HG03565 (cell line): Measurements from ENCODE around the gene CYP4B1.
"Not testable (repeated sequence)": the region's sequence is repeated elsewhere in the genome, so short reads cannot be mapped to it uniquely, and the experiment has no call there.

Experiments used
- ATAC-seq: cut with Tn5 transposase; IDR thresholded peaks from one replicate; pipeline ENCODE4 v1.9.1; 2021; ENCODE audit warnings: mild to moderate bottlenecking, moderate library complexity; ENCODE audit not compliant: unreplicated experiment

The CYP4B1 gene

DNA sequence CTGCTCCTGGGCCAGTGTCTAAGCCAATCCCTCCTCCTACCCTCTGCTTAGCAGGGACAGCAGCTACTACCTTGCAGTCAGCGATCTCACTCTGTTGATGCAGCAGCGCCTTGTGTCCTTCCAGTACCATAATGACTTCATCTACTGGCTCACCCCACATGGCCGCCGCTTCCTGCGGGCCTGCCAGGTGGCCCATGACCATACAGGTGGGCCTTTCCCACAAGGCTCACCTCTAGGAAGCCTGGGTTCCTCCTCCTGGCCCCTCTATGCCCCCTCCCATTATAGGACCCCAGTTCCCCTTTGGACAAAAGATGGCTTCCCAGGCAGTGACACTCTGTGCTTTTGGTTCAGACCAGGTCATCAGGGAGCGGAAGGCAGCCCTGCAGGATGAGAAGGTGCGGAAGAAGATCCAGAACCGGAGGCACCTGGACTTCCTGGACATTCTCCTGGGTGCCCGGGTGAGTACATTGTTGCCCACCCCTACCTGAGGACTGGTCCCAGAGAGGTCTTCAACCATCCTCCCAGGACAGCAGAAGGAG, 15.1 kb downstream of the CYP4B1 start:
- no peak for ATAC-seq

DNA sequence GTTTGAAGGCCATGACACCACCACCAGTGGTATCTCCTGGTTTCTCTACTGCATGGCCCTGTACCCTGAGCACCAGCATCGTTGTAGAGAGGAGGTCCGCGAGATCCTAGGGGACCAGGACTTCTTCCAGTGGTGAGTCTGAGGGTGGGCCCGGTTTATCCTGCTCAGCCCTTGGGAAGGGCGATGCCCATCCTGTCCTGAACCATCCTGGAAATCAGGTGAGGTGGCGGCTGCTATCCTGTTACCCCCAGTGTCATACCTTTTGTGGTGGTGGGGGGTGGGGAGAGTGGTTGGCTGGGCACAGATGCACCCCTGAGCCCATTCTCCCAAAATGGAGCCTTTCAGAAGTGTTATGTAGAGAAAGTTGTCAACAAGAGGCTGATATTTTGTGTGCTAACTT, 16.3 kb downstream of the CYP4B1 start:
- no peak for ATAC-seq

DNA sequence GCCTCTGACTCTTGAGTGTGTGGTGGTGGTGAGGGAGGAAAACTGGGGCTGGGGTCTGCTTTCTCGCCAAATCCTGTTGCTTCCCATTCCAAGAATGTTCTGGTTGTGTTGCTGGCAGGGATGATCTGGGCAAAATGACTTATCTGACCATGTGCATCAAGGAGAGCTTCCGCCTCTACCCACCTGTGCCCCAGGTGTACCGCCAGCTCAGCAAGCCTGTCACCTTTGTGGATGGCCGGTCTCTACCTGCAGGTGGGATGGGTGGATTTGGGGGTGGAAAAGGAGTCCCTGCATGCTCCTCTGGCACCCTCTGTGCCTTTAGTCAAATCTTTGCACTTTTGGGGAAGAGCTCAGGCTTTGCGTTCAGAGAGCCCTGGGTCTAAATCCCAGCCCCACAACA, 18.1 kb downstream of the CYP4B1 start:
- ATAC-seq = no peak

DNA sequence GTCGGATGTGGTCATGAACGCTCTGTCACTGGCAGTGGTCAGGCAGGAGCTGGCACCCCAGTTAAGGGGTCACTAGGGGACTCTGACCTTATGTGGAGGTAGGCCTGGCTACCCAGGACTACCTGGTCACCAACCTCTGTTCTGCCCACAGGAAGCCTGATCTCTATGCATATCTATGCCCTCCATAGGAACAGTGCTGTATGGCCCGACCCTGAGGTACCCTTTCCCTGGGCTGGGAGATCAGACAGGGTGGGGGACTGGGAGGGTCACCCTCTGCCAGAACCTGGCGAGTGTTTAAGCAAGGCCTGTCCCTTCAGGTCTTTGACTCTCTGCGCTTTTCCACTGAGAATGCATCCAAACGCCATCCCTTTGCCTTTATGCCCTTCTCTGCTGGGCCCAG, 19.0 kb downstream of the CYP4B1 start:
- no peak for ATAC-seq

DNA sequence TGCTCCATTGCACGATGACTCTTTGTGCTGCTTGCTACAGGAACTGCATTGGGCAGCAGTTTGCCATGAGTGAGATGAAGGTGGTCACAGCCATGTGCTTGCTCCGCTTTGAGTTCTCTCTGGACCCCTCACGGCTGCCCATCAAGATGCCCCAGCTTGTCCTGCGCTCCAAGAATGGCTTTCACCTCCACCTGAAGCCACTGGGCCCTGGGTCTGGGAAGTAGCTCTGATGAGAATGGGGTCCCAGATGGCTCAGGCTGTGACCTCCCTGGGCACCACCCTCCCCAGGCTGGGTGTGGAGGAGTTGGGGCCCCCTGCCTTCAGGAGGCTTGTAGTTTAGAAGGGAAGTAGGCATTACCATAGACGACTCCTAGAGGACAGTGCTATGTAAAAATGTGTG, 19.7 kb downstream of the CYP4B1 start:
- no peak for ATAC-seq

DNA sequence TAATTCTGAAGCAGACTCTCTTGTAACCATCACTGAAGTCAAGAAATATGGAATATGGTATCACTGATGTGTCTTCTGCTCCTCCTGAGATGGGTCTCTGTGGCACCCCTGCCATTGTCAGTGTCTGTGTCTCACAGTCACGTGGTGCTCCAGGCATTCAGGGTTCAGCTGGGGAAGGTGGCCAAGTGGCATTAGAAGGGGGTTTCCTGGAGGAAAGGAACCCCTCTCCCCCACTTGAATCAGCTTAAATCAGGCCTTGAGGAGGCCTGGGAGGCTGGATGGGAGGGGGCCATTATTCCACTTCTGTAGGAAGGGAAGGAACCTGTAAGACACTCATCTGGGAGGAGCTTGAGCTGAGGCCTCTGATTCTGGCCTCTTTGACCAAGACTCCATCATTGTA, 20.5 kb downstream of the CYP4B1 start:
- no peak for ATAC-seq

DNA sequence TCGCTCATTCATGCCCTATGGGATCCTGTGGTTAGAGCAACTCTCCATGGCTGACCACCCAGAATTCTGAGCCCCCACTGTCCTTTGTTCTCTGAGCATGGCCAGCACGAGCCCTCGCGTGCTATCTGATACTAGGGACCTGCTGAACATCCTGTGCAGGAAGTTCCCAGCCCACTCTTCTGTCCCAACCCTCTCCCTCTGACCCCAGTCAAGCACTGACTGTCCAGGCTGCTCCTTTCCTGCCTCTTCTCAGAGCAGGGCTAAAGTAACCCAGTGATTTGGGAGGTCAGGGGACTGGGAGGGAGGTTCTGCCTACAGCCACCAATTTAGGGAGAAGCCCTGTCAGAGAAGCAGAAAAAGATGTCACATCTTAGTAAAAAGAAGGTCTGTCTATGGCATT, 21.2 kb downstream of the CYP4B1 start:
- ATAC-seq = no peak

DNA sequence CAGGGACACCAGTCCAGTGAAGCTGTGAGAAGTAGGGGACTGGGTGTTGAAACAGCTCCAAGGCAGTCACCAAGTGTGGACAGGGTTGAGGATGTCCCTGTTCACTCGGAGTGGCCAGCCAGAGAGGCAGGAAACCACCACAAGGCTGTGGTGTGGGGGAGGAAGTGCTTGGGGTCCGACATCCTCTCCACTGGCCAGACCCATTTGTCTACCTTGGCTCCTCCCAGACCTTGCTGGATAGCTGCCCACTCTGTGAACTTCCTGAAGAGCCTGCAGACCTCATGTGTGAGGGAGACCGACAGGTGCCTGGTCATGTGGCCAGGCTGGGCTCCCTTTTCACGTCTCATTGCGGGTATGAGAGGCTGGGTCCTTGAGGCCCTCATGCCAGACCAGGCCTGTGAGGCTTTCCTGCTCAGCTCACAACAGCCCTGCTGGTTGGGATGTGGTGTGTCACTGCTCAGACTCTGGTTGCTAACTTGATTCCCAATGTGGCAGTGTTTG, 21.8 kb downstream of the CYP4B1 start:
- ATAC-seq = no peak

DNA sequence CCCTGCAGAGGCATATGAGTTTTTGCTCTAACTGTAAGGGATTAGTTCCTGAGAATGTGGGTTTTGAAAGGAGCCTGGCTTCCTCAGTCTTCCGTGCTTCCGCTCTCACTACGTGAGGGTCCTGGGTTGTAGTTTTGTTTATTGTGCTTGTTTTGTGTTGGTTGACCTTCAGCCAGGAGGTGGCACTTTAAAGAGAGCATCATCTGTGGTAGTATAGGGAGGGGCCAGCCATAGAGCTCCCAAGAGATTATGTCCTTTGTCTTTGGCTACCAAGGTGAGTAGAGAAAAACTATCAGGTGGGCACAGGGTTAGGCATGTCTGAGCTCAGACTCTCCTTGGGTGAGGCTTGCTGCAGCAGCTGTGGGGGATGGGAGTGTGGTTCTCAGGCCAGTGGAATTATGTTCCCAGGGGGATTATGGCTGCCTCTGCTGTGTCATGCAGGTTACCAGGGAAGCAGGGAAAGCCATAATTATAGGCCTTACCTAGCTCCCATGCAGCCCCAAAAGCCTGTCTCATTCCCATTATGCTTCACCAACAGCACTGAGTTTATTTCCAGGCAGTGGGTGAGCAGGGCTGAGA, 23.5 kb downstream of the CYP4B1 start:
- ATAC-seq = no peak

DNA sequence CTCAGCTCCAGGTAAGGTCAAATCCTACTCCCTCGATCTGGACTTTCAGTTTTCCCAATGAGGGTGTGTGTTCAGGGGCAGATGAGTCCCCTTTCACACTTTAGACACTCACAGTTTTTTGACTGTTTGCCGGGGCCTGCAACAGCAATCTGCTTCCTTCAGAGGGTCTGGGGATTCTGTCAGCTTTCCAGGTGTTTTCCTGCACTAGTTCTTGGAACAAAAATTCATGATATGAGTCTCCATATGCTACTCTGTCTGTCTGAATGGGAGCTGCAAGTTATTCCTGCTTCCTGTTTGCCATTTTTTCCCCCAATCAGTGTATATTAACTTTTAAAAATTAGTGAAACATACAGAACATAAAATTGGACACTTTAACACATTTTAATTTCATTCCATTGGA, 24.3 kb downstream of the CYP4B1 start:
- ATAC-seq = no peak

DNA sequence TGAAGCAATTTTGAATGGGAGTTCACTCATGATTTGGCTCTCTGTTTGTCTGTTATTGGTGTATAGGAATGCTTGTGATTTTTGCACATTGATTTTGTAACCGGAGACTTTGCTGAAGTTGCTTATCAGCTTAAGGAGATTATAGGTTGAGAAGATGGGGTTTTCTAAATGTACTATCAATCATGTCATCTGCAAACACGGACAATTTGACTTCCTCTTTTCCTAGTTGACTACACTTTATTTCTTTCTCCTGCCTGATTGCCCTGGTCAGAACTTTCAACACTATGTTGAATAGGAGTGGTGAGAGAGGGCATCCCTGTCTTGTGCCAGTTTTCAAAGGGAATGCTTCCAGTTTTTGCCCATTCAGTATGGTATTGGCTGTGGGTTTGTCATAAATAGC, 28.0 kb downstream of the CYP4B1 start:
- not testable (repeated sequence) for ATAC-seq

DNA sequence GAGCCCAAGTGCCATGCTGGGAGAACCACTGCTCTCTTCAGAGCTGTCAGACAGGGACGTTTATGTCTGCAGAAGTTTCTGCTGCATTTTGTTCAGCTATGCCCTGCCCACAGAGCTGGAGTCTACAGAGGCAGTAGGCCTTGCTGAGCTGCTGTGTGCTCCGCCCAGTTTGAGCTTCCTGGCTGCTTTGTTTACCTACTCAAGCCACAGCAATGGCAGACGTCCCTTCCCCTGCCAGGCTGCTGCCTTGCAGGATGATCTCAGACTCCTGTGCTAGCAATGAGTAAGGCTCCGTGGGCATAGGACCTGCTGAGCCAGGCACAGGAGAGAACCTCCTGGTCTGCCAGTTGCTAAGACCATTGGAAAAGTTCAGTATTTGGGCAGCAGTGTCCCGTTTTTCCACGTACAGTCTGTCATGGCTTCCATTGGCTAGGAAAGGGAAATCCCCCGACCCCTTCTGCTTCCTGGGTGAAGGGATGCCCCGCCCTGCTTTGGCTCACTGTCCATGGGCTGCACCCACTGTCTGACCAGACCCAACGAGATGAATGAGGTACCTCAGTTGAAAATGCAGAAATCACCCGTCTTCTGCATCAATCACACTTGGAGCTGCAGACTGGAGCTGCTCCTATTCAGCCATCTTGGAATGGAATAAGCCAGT, 31.9 kb downstream of the CYP4B1 start:
- no peak for ATAC-seq

DNA sequence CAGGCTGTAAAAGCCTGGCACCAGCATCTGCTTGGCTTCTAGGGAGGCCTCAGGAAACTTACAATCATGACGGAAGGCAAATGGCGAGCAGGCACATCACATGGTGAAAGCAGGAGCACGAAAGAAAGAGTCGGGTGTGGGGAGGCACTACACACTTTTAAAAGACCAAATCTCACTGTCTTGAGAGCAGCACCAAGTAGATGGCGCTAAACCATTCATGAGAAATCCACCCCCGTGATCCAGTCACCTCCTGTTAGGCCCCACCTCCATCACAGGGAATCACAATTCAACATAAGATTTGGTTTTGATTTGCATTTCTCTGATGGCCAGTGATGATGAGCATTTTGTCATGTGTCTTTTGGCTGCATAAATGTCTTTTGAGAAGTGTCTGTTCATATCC, 36.6 kb downstream of the CYP4B1 start:
- not testable (repeated sequence) for ATAC-seq

DNA sequence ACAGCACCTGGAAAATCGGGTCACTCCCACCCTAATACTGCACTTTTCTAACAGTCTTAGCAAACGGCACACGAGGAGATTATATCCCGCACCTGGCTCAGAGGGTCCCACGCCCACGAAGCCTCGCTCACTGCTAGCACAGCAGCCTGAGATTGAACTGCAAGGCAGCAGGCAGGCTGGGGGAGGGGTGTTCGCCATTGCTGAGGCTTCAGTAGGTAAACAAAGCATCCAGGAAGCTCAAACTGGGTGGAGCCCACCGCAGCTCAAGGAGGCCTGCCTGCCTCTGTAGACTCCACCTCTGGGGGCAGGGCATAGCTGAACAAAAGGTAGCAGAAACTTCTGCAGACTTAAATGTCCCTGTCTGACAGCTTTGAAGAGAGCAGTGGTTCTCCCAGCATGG, 47.5 kb downstream of the CYP4B1 start:
- ATAC-seq = not testable (repeated sequence)

DNA sequence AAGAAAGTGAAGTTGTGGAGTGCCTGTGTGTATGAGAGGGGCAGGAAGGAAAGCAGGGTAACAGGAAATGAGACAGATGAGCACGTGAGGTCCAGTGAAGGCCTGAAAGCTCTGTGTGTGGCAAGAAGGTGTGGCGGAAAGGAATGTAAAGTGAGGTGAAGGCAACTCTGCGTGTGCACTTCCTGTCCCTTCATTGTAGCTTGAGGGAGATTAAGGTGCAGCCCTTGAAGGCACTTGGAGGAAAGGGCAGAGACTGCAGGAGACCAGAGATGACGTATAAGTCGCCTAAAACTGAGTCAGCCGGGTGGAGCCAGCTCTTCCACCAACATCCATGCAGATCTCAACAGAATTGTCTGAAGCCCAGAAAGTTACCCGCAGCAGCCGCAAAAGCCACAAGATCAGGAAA, 58.8 kb downstream of the CYP4B1 start:
- not testable (repeated sequence) for ATAC-seq

DNA sequence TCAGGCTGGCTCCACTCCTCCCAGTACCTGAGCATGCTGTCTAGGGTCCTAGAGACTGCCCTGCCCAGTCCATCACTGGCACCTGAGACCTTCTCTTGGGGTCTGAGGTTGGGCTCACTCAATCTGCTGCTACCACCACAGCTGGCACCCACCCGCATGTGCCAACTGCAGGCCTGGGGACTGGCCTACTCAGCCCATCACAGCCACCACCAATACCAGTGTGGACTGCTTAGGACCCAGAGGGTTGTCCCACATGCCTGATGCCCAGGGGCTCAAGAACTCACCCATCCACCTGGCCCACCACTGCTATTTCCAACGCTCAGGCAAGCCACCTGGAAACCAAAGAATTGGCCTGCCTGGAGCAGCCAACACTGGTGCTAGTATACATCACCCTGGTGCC, 63.5 kb downstream of the CYP4B1 start:
- ATAC-seq = no peak
